Measurements from ENCODE around the gene ACTL6B.
"Not testable (repeated sequence)": the region's sequence is repeated elsewhere in the genome, so short reads cannot be mapped to it uniquely, and the experiment has no call there.

Gene ACTL6B

DNA sequence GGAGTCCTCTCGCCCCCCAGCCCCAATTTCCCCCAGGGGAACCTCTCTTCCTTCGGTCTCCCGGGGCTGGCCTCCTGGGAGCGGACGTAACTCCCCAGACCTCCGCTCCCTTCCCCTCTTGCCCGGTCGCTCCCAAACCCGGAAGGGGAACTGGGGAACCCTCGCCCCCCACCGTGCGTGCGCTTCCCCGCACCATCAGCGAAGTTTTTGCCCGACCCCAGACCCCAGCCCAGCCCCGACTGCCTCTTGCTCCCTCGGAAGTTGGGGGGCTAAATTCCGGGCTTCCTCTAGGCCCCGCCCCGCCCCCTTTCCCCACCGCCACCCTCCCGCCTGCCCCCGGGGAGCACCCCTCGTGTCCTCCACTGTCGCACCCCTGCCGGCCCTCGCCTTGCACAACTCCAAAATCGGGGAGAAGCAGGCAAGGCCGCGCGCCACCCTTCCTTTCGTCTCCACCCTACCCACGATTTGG lies 17.7 kb upstream of the ACTL6B start:
- H3K27ac ChIP-seq, result peak overlapping the region; percentile 94
- no peak for TF ChIP-seq ZFX (IDR thresholded peaks at IDR 0.05; ENCODE audit: borderline replicate concordance)
- TF ChIP-seq, protein P1, sequence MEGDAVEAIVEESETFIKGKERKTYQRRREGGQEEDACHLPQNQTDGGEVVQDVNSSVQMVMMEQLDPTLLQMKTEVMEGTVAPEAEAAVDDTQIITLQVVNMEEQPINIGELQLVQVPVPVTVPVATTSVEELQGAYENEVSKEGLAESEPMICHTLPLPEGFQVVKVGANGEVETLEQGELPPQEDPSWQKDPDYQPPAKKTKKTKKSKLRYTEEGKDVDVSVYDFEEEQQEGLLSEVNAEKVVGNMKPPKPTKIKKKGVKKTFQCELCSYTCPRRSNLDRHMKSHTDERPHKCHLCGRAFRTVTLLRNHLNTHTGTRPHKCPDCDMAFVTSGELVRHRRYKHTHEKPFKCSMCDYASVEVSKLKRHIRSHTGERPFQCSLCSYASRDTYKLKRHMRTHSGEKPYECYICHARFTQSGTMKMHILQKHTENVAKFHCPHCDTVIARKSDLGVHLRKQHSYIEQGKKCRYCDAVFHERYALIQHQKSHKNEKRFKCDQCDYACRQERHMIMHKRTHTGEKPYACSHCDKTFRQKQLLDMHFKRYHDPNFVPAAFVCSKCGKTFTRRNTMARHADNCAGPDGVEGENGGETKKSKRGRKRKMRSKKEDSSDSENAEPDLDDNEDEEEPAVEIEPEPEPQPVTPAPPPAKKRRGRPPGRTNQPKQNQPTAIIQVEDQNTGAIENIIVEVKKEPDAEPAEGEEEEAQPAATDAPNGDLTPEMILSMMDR (IDR thresholded peaks at IDR 0.05), result no peak

DNA sequence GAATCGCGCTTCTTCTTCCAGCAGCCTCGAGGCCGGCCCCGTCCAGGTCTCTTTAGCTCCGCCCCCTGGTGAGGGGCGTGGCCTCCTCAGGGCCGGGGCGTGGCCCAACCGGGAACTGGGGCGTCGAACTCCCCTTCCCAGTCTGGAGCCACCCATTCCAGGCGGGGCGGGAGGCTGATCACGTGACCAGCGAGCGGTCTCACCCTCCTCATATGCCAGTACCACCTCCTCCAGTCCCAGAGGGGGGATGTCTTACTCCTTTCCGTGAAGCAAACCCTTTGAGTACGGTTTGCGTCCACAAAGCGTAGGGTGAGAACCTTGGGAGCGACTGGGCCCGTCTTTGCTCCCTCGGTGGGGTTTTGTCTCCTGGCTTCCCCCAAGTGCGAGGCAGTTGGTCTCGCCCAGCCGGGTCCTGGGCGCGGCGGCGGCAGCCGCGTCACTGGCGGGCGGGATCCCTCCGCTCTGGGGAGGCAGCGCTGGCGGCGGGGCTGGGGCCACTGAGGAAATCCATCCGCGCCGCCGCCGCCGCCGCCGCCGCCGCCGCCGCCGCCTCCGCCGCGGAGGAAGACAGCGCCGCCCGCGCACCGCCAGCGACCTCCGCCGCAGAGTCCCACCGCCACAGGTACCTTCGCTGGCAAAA lies 17.2 kb upstream of the ACTL6B start, which contains the start of gene GNB2:
Gene GNB2, plus strand, starts transcription at position 439 of the 640 bp plus-strand sequence. CDS start 2,526 bp downstream, outside the sequence.
- TF ChIP-seq, protein P1 (IDR thresholded peaks at IDR 0.05), result peak; percentile 10; the same call in 1 of the 2 replicates
- no peak for TF ChIP-seq ZFX (IDR thresholded peaks at IDR 0.05; ENCODE audit: borderline replicate concordance)
- peak within 1 kb of the TSS; percentile 94 for H3K27ac ChIP-seq

DNA sequence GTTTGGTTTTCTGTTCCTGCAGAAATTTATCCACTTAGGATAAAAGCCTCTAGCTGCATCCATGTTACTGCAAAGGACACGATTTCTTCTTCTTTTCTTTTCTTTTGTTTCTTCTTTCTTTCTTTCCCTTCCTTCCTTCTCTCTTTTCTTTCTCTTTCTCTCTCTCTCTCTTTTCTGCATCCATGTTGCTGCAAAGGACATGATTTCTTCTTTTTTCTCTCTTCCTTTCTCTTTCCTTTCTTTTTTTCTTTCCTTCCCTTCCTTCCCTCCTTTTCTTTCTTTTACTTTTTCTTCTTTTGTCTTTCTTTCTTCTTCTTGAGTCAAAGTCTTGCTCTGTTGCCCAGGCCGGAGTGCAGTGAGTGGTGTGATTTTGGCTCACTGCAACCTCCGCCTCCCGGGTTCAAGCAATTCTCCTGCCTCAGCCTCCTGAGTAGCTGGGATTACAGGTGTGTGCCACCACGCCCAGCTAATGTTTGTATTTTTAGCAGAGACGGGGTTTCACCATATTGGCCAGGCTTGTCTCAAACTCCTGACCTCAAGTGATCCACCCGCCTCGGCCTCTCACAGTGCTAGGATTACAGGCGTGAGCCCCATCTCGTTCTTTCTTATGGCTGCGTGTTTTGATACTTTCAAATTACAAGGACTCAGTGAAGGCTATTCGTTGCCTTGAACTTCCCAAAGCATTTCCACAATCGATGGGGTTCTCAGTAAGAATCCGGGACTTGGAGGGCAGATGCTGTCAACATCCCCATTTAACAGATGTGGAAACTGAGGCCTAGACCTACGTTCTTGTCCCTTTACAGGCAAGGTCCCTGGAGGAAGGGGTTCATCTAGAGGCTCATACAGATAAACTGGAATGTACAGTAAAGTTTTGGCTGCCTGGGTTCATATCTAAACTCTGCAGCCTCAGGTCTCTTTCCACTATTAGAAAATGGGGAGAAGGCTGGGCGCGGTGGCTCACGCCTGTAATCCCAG lies 15.4 kb upstream of the ACTL6B start:
- no peak overlapping the region for H3K27ac ChIP-seq
- TF ChIP-seq ZFX (IDR thresholded peaks at IDR 0.05; ENCODE audit: borderline replicate concordance), result no peak
- TF ChIP-seq, protein P1 (IDR thresholded peaks at IDR 0.05), result no peak

DNA sequence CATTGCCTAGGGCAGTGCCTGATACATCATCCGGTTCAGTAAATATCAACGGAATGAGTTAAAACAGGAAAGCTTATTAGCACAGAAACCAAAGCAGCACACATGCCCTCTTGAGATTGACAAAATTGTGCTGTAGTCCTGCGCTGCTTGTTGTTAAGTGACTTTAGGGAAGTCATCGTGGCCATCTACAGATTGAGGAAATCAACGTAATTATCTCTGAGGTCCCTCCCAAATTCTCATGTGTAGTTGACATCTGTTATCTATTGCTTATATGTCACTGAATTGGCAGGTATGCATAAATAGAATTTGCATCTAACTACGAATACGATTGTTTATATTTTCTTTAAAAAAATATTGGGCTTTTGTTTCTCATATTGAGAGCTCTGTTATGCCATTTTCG lies 13.8 kb upstream of the ACTL6B start:
- no peak overlapping the region for H3K27ac ChIP-seq

DNA sequence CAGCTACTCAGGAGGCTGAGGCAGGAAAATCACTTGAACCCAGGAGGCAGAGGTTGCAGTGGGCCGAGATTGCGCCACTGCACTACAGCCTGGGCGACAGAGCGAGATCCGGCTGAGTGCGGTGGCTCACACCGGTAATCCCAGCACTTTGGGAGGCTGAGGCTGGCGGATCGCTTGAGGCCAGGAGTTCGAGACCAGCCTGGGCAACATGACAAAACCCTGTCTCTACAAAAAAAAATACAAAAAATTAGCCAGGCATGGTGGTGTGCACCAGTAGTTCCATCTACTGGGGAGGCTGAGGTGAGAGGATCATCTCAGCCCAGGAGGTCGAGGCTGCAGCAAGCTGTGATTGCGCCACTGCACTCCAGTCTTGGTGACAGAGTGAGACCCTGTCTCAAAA lies 12.9 kb upstream of the ACTL6B start:
- H3K27ac ChIP-seq, result not testable (repeated sequence)

More for the DNA sequence above, 13.8 kb upstream of the ACTL6B start:
- TF ChIP-seq, protein P1 (IDR thresholded peaks at IDR 0.05), result no peak
- TF ChIP-seq ZFX (IDR thresholded peaks at IDR 0.05; ENCODE audit: borderline replicate concordance), result no peak

DNA sequence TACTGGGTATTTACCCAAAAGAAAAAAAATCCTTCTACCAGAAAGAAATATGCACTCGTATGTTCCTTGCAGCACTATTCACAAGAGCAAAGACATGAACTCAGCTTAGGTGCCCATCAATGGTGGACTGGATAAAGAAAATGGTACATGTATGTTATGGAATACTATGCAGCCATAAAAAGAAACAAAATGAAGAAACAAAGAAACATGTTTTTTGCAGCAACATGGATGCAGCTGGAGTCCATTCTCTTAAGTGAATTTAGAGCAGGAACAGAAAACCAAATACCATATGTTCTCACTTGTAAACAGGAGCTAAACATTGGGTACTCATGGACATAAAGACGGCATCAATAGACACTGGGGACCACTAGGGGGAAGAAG lies 11.8 kb upstream of the ACTL6B start:
- no peak overlapping the region for H3K27ac ChIP-seq
- no peak for TF ChIP-seq ZFX (IDR thresholded peaks at IDR 0.05; ENCODE audit: borderline replicate concordance)
- TF ChIP-seq, protein P1 (IDR thresholded peaks at IDR 0.05), result no peak

DNA sequence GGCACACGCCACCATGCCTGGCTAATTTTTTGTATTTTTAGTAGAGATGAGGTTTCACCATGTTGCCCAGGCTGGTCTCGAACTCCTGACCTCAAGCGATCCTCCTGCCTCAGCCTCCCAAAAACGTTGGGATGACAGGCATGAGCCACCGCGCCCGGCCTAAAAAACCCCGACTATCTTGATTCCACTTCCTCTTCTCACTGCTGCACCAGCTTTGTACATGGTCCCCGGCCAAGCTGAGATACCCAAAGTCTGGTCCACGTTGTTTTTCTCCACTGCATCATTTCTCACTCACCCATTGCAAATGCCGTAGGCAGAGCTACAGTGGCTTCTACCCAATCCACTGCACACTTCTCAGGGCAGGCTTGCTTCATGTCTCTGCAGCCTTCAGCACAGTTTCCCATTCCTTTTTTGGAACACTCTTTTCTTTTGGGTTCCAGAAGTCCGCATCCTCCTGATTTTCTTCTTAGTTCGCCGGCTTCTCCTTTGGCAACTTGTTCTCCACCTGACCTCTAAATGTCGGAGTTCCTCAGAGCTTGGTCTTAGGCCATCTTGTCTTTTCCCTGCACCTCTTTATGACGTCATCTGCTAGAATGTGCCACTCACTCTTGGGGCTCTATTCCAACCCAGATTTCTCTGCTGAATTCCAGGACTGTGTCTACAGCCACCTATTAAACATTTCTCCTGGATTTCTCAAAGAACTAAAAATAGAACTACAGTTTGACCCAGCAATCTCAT lies 11.3 kb upstream of the ACTL6B start:
- TF ChIP-seq, protein P1 (IDR thresholded peaks at IDR 0.05), result no peak
- no peak for TF ChIP-seq ZFX (IDR thresholded peaks at IDR 0.05; ENCODE audit: borderline replicate concordance)
- H3K27ac ChIP-seq, result no peak overlapping the region

Data from 22Rv1 (cell line).